CD4-positive, alpha-beta memory T cell (primary cell): Measurements from ENCODE around the gene LAGE3. TPM values are rescaled to one million over a fixed set of nuclear protein-coding genes. Genes with fewer than 3 reads are reported as not detected.

Experiments used
- CTCF ChIA-PET: fragments of 350-600 bp; sonication (Branson Sonifier 250); formaldehyde crosslinking; loops from one replicate; lab custom pipeline; 2021; ENCODE audit warnings: inconsistent platforms; ENCODE audit not compliant: partially characterized antibody; lab: Charles Lee
- POLR2A ChIA-PET: fragments of 350-600 bp; sonication (Branson Sonifier 250); formaldehyde crosslinking; loops from one replicate; lab custom pipeline; 2021; ENCODE audit not compliant: partially characterized antibody; lab: Charles Lee
- DNase-seq, 5 donors: peaks; one replicate each; pipeline versions ENCODE4 v3.0.0 to v3.0.0-alpha.2; 2020 to 2022; ENCODE audit warnings: mixed read lengths in 1 of 5
- H3K27ac ChIP-seq: one replicate; pipeline ENCODE4 v1.7.0; 2013; ENCODE audit warnings: low read depth, low read length
- H3K27me3 ChIP-seq: 2 replicates; pipeline ENCODE4 v1.7.0; 2013; ENCODE audit warnings: mild to moderate bottlenecking, low read length, moderate library complexity; ENCODE audit not compliant: insufficient read depth
- H3K36me3 ChIP-seq: 2 replicates; pipeline ENCODE4 v1.7.0; 2013; ENCODE audit warnings: mild to moderate bottlenecking, low read length, moderate library complexity; ENCODE audit not compliant: insufficient read depth
- H3K4me1 ChIP-seq: 2 replicates; pipeline ENCODE4 v1.7.0; 2013; ENCODE audit warnings: mild to moderate bottlenecking, low read length, moderate library complexity; ENCODE audit not compliant: insufficient read depth
- H3K4me3 ChIP-seq, 2 donors: one replicate each; pipeline ENCODE4 v1.7.0; 2013; ENCODE audit warnings: low read length in 2 of 2, mild to moderate bottlenecking in 1 of 2
- H3K9me3 ChIP-seq, 2 donors: one replicate each; pipeline ENCODE4 v1.7.0; 2013; ENCODE audit warnings: low read length in 2 of 2, control low read depth in 1 of 2; ENCODE audit not compliant: control insufficient read depth in 1 of 2
- H3K27ac Mint-ChIP-seq, 7 donors: one replicate each; pipeline ENCODE4 v1.8.0; 2020 to 2021; ENCODE audit warnings: mixed read lengths in 7 of 7, mild to moderate bottlenecking in 6 of 7, inconsistent platforms in 3 of 7, moderate library complexity in 3 of 7
- H3K27me3 Mint-ChIP-seq, 2 donors: one replicate each; pipeline ENCODE4 v1.8.0; 2020 to 2021; ENCODE audit warnings: mixed read lengths in 2 of 2
- H3K36me3 Mint-ChIP-seq, 2 donors: one replicate each; pipeline ENCODE4 v1.8.0; 2020 to 2021; ENCODE audit warnings: mixed read lengths in 2 of 2, inconsistent platforms in 1 of 2, mild to moderate bottlenecking in 1 of 2
- H3K4me1 Mint-ChIP-seq, 4 donors: one replicate each; pipeline ENCODE4 v1.8.0; 2020 to 2021; ENCODE audit warnings: mixed read lengths in 4 of 4, mild to moderate bottlenecking in 1 of 4
- H3K4me3 Mint-ChIP-seq, 8 donors: one replicate each; pipeline ENCODE4 v1.8.0; 2020 to 2021; ENCODE audit warnings: mixed read lengths in 8 of 8, mild to moderate bottlenecking in 7 of 8, moderate library complexity in 6 of 8, inconsistent platforms in 3 of 8
- H3K9me3 Mint-ChIP-seq, 8 donors: one replicate each; pipeline ENCODE4 v1.8.0; 2020 to 2021; ENCODE audit warnings: mixed read lengths in 8 of 8, mild to moderate bottlenecking in 5 of 8, inconsistent platforms in 3 of 8, moderate library complexity in 1 of 8
- intact Hi-C: fragments of 100-400 bp; cut with micrococcal nuclease; formaldehyde crosslinking; loops from one replicate; pipeline ENCODE4 v1.15.1; 2023
- polyA plus RNA-seq, 2 donors: library from polyadenylated mRNA; unstranded; fragments of 300-500 nt; fragmentation: Illumina TruSeq; gene quantifications; one replicate each; pipeline ENCODE4 v1.2.3, GENCODE V29; 2021
- total RNA-seq, 2 experiments: library from RNA; stranded (reverse); gene quantifications; one replicate each; pipeline ENCODE4 v1.2.3, GENCODE V29; 2021

The LAGE3 gene
- total and polyA plus RNA-seq, 4 experiments from 2014 or later, result 18.5 to 58.0 (median 32.7) TPM

- DNase-seq, result no peak
- intact Hi-C loops, result no loop called here
- Histone ChIP-seq H3K27me3 (no peaks in the 10 kb centered on the region), H3K27ac (no peak overlapping the region), H3K9me3 (no peaks in the 10 kb centered on the region), H3K36me3 (no peaks in the 10 kb centered on the region), H3K4me3 (no peak overlapping the region), H3K4me1 (peaks cover 5% of the 10 kb centered on the region)
- ChIA-PET CTCF (no interaction called here), POLR2A (no interaction called here)
- Mint-ChIP-seq H3K4me1 (peaks cover 6 to 24% (median 12%) of the 10 kb centered on the region in 4 donors), H3K9me3 (peaks cover 0 to 5% (median 0%) of the 10 kb centered on the region in 8 donors), H3K27me3 (no peaks in the 10 kb centered on the region), H3K27ac (peak overlapping the region in 1 of 7 donors; percentile 45), H3K4me3 (no peak overlapping the region), H3K36me3 (peaks cover 9 to 15% of the 10 kb centered on the region in 2 donors)
Observed at GRCh38 chrX:154509455-154509854, 30.4 kb upstream of the LAGE3 start.

DNA sequence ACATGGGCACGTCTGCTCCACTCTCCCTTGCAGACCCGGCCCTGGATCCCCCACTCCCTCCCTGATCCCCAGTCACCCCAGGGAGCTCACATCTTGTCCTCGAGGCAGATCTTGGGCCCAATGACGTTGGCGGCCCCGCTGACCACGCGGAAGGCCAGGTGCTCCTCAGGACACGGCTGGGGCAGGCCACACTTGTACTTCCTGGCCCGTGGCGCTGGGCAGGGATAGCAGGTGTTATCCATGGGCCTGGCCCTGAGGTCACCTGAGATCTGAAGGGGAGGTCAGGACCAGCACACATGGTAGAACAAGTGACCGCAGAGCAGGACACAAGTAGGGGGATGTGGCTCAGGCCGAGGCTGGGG is 29.3 kb upstream of the LAGE3 start:
- H3K9me3 ChIP-seq, result no peaks in the 10 kb centered on the region
- no peak overlapping the region for H3K27ac ChIP-seq
- Mint-ChIP-seq H3K27me3 (no peaks in the 10 kb centered on the region), H3K9me3 (peaks cover 0 to 5% (median 0%) of the 10 kb centered on the region in 8 donors), H3K4me3 (no peak overlapping the region), H3K27ac (no peak overlapping the region), H3K4me1 (peaks cover 2 to 17% (median 6%) of the 10 kb centered on the region in 4 donors), H3K36me3 (peaks cover 9 to 15% of the 10 kb centered on the region in 2 donors)
- no peaks in the 10 kb centered on the region for H3K27me3 ChIP-seq
- H3K36me3 ChIP-seq, result no peaks in the 10 kb centered on the region
- ChIA-PET CTCF (no interaction called here), POLR2A (interaction anchor here (1.6 kb wide), 1 partner anchor 110 kb away, joined by 4 read pairs; the partner anchor contains the start of gene RPL10)
- H3K4me3 ChIP-seq, result no peak overlapping the region
- peaks cover 5% of the 10 kb centered on the region for H3K4me1 ChIP-seq
- intact Hi-C loops, result no loop called here
- no peak for DNase-seq

DNA sequence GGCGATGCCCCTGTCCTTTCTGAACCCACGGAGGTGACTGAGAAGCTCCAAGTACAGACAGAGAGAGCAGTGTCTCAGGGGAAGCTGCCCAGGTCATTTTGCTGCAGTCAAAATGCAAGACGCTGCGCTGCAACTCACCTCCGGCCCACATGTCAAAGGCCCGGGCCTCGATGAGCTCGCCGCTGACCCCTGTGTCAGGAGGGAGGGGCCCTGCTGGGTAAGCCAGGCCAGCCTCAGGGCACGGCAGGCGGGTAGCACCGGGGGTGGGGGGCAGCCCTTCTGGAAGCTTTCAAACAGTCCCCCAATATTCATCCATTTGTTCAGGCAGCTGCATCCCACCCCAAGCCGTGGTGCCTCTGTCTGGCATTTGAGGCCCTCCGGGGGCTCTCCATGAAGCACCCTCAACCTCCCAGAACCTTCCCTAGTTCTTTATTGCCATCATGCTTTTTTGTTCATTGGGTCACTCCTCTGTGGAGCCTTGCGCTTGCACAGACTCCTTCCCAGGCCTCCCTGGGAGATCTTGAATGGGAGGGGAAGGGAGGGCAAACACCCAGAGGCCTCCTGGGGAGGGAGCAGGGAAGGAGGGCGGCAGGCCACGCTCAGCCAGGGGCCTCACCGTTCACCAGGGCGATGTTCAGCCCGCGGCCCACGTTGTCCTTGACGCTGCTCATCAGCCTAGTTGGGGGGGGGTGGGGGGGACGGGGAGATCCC is 28.7 kb upstream of the LAGE3 start:
- H3K27me3 ChIP-seq, result no peaks in the 10 kb centered on the region
- H3K9me3 ChIP-seq, result no peaks in the 10 kb centered on the region
- Mint-ChIP-seq H3K27ac (no peak overlapping the region), H3K4me3 (no peak overlapping the region), H3K9me3 (peaks cover 0 to 5% (median 0%) of the 10 kb centered on the region in 8 donors), H3K27me3 (no peaks in the 10 kb centered on the region), H3K4me1 (peaks cover 2 to 16% (median 6%) of the 10 kb centered on the region in 4 donors), H3K36me3 (peaks cover 9 to 15% of the 10 kb centered on the region in 2 donors)
- intact Hi-C loops, result no loop called here
- ChIA-PET CTCF (interaction anchor here (1.2 kb wide), 1 partner anchor 19 kb away, joined by 5 read pairs; no protein-coding TSS in a partner anchor), POLR2A (interaction anchor here (1.0 to 1.6 kb wide), 2 partner anchors 17 to 109 kb away, joined by 4 read pairs; partner anchors contain the start of genes RPL10 and SLC10A3)
- H3K4me1 ChIP-seq, result peaks cover 5% of the 10 kb centered on the region
- no peak overlapping the region for H3K4me3 ChIP-seq
- no peak for DNase-seq
- no peaks in the 10 kb centered on the region for H3K36me3 ChIP-seq
- no peak overlapping the region for H3K27ac ChIP-seq

DNA sequence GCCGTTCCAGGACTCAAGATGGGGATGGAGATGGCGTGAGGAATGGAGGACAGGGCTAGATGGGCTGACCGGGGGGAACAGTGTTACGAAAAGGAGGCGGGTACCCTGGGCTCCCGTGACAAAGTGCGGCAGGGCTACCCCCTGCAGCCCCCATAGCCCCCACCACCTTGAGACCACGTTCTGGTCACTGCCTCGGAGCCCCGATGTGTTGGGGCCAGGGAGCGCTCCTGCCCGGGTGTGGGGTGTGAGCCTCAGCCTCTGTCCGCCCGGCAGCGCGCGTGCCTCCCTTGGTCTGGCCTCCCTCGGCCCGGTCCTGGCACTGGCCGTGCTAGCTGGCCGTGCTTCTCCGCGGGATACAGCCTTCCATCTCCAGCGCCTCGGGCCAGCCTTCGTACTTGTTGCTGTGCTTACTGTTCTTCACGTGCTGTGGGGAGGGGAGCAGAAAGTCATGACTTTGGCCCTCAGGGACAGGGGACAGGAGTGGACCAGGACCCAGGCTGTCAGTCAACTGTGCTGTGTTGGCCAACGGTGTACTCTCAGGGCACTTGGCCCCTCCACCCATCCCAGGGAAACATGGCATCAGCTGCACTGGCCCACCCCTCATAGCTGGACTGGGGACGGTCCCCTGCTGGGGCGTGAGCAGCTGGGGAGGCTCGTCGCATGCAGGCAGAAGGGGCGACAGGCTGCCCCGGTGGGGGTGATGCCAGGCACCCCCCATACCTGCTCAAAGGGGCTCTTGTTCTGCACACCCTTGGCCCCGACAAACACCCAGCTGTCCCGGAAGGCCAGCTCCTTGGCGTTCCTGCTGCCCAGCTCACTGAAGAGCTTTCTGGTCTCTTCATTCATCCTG is 27.6 kb upstream of the LAGE3 start:
- intact Hi-C loops, result no loop called here
- CTCF ChIA-PET, result interaction anchor here (1.2 kb wide), 1 partner anchor 20 kb away, joined by 5 read pairs; no protein-coding TSS in a partner anchor
- H3K9me3 ChIP-seq, result no peaks in the 10 kb centered on the region
- H3K27me3 ChIP-seq, result no peaks in the 10 kb centered on the region
- Mint-ChIP-seq H3K4me1 (peaks cover 2 to 8% (median 6%) of the 10 kb centered on the region in 4 donors), H3K27ac (no peak overlapping the region), H3K36me3 (peaks cover 9 to 15% of the 10 kb centered on the region in 2 donors), H3K4me3 (no peak overlapping the region), H3K27me3 (no peaks in the 10 kb centered on the region), H3K9me3 (peaks cover 0 to 5% (median 0%) of the 10 kb centered on the region in 8 donors)
- no peaks in the 10 kb centered on the region for H3K36me3 ChIP-seq
- no peak overlapping the region for H3K27ac ChIP-seq
- no peak for DNase-seq
- H3K4me3 ChIP-seq, result no peak overlapping the region
- H3K4me1 ChIP-seq, result peaks cover 5% of the 10 kb centered on the region
- POLR2A ChIA-PET, result interaction anchor here (1.0 to 1.6 kb wide), 2 partner anchors 16 to 108 kb away, joined by 4 read pairs; partner anchors contain the start of genes RPL10 and SLC10A3

DNA sequence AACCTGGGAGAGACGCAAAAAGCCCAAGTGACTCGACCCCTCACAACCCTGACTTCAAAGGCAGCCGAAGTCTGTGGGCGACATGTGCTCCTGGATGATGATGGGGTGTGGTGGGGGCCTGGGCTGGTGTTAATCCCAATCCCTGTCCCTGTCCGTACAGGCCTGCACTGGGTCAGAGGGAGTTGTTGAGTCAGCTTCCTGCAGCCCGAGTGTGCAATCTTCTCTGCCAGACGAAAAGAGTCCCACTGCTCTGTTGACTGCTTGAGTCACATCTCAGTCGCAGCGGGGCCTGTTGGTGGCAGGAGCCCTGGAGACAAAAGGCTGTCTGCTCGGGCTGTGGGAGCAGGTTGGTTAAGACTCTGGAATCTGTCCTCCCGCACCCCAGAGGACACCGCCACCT is 26.7 kb upstream of the LAGE3 start:
- Histone ChIP-seq H3K27me3 (no peaks in the 10 kb centered on the region), H3K4me3 (no peak overlapping the region), H3K9me3 (no peaks in the 10 kb centered on the region), H3K27ac (no peak overlapping the region), H3K36me3 (no peaks in the 10 kb centered on the region), H3K4me1 (no peaks in the 10 kb centered on the region)
- peaks cover 7 to 15% of the 10 kb centered on the region in 2 donors for H3K36me3 Mint-ChIP-seq
- intact Hi-C loops, result no loop called here
- ChIA-PET POLR2A (no interaction called here), CTCF (no interaction called here)
- no peak overlapping the region for H3K4me3 Mint-ChIP-seq
- no peak overlapping the region for H3K27ac Mint-ChIP-seq
- no peak for DNase-seq
- no peaks in the 10 kb centered on the region for H3K27me3 Mint-ChIP-seq
- H3K9me3 Mint-ChIP-seq, result peaks cover 0 to 5% (median 0%) of the 10 kb centered on the region in 8 donors
- H3K4me1 Mint-ChIP-seq, result peaks cover 0 to 1% (median under 1%) of the 10 kb centered on the region in 4 donors

GRCh38 chrX:154502989-154503388 is 23.9 kb upstream of the LAGE3 start:
- Mint-ChIP-seq H3K27me3 (no peaks in the 10 kb centered on the region), H3K4me1 (no peaks in the 10 kb centered on the region), H3K4me3 (no peak overlapping the region), H3K27ac (no peak overlapping the region), H3K9me3 (no peaks in the 10 kb centered on the region), H3K36me3 (no peaks in the 10 kb centered on the region)
- Histone ChIP-seq H3K4me1 (no peaks in the 10 kb centered on the region), H3K36me3 (no peaks in the 10 kb centered on the region), H3K9me3 (no peaks in the 10 kb centered on the region), H3K27me3 (no peaks in the 10 kb centered on the region), H3K27ac (no peak overlapping the region), H3K4me3 (no peak overlapping the region)
- POLR2A ChIA-PET, result interaction anchor here (1.5 kb wide), 1 partner anchor 12 kb away, joined by 5 read pairs; no protein-coding TSS in a partner anchor
- intact Hi-C loops, result no loop called here
- no peak for DNase-seq
- CTCF ChIA-PET, result no interaction called here

GRCh38 chrX:154502098-154502497 is 23.0 kb upstream of the LAGE3 start:
- Mint-ChIP-seq H3K4me3 (no peak overlapping the region), H3K36me3 (no peaks in the 10 kb centered on the region), H3K27me3 (no peaks in the 10 kb centered on the region), H3K4me1 (no peaks in the 10 kb centered on the region), H3K27ac (no peak overlapping the region), H3K9me3 (no peaks in the 10 kb centered on the region)
- Histone ChIP-seq H3K36me3 (no peaks in the 10 kb centered on the region), H3K4me3 (no peak overlapping the region), H3K27ac (no peak overlapping the region), H3K9me3 (no peaks in the 10 kb centered on the region), H3K4me1 (no peaks in the 10 kb centered on the region), H3K27me3 (no peaks in the 10 kb centered on the region)
- no peak for DNase-seq
- ChIA-PET POLR2A (interaction anchor here (1.5 kb wide), 1 partner anchor 11 kb away, joined by 5 read pairs; no protein-coding TSS in a partner anchor), CTCF (no interaction called here)
- intact Hi-C loops, result no loop called here
